Measurements from ENCODE around the gene ARSA. TPM values are rescaled to one million over a fixed set of nuclear protein-coding genes. Genes with fewer than 3 reads are reported as not detected.
A peak's percentile ranks its signal among the peaks of the same experiment; 100 is the strongest.

ARSA gene
- total and polyA plus RNA-seq, 2 of the 13 experiments (the other 11 are each of a cell fraction or from before 2014, with no cell fraction given), result 9.0 to 11.5 TPM

- TF ChIP-seq, protein P1, sequence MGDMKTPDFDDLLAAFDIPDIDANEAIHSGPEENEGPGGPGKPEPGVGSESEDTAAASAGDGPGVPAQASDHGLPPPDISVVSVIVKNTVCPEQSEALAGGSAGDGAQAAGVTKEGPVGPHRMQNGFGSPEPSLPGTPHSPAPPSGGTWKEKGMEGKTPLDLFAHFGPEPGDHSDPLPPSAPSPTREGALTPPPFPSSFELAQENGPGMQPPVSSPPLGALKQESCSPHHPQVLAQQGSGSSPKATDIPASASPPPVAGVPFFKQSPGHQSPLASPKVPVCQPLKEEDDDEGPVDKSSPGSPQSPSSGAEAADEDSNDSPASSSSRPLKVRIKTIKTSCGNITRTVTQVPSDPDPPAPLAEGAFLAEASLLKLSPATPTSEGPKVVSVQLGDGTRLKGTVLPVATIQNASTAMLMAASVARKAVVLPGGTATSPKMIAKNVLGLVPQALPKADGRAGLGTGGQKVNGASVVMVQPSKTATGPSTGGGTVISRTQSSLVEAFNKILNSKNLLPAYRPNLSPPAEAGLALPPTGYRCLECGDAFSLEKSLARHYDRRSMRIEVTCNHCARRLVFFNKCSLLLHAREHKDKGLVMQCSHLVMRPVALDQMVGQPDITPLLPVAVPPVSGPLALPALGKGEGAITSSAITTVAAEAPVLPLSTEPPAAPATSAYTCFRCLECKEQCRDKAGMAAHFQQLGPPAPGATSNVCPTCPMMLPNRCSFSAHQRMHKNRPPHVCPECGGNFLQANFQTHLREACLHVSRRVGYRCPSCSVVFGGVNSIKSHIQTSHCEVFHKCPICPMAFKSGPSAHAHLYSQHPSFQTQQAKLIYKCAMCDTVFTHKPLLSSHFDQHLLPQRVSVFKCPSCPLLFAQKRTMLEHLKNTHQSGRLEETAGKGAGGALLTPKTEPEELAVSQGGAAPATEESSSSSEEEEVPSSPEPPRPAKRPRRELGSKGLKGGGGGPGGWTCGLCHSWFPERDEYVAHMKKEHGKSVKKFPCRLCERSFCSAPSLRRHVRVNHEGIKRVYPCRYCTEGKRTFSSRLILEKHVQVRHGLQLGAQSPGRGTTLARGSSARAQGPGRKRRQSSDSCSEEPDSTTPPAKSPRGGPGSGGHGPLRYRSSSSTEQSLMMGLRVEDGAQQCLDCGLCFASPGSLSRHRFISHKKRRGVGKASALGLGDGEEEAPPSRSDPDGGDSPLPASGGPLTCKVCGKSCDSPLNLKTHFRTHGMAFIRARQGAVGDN (CRISPR knock-in tag; IDR thresholded peaks at IDR 0.05), result peak; percentile 50
- TF ChIP-seq ZNF552 (CRISPR knock-in tag; IDR thresholded peaks at IDR 0.05; ENCODE audit: borderline replicate concordance), result no peak
- TF ChIP-seq ZNF441 (CRISPR knock-in tag; IDR thresholded peaks at IDR 0.05; ENCODE audit: borderline replicate concordance), result no peak
- TF ChIP-seq ATF4 (CRISPR knock-in tag; IDR thresholded peaks at IDR 0.05), result no peak
- no peak for TF ChIP-seq ZNF33A (CRISPR knock-in tag; IDR thresholded peaks at IDR 0.05; ENCODE audit: borderline replicate concordance)
- peak; percentile 67 for TF ChIP-seq MNT (IDR thresholded peaks at IDR 0.05)
- TF ChIP-seq, protein P2, sequence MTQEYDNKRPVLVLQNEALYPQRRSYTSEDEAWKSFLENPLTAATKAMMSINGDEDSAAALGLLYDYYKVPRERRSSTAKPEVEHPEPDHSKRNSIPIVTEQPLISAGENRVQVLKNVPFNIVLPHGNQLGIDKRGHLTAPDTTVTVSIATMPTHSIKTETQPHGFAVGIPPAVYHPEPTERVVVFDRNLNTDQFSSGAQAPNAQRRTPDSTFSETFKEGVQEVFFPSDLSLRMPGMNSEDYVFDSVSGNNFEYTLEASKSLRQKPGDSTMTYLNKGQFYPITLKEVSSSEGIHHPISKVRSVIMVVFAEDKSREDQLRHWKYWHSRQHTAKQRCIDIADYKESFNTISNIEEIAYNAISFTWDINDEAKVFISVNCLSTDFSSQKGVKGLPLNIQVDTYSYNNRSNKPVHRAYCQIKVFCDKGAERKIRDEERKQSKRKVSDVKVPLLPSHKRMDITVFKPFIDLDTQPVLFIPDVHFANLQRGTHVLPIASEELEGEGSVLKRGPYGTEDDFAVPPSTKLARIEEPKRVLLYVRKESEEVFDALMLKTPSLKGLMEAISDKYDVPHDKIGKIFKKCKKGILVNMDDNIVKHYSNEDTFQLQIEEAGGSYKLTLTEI (CRISPR knock-in tag; conservative IDR thresholded peaks at IDR 0.05), result no peak
- no peak for TF ChIP-seq AGO1 (IDR thresholded peaks at IDR 0.05; ENCODE audit: low read depth, low read length, poor library complexity, severe bottlenecking)
- no peak for TF ChIP-seq LBX2 (CRISPR knock-in tag; IDR thresholded peaks at IDR 0.05; ENCODE audit: borderline replicate concordance)
- TF ChIP-seq NCOR1 (IDR thresholded peaks at IDR 0.05; ENCODE audit: borderline replicate concordance, low read length), result no peak
- peak; percentile 65 for TF ChIP-seq PHF21A (CRISPR knock-in tag; IDR thresholded peaks at IDR 0.05)
- TF ChIP-seq, protein P3, sequence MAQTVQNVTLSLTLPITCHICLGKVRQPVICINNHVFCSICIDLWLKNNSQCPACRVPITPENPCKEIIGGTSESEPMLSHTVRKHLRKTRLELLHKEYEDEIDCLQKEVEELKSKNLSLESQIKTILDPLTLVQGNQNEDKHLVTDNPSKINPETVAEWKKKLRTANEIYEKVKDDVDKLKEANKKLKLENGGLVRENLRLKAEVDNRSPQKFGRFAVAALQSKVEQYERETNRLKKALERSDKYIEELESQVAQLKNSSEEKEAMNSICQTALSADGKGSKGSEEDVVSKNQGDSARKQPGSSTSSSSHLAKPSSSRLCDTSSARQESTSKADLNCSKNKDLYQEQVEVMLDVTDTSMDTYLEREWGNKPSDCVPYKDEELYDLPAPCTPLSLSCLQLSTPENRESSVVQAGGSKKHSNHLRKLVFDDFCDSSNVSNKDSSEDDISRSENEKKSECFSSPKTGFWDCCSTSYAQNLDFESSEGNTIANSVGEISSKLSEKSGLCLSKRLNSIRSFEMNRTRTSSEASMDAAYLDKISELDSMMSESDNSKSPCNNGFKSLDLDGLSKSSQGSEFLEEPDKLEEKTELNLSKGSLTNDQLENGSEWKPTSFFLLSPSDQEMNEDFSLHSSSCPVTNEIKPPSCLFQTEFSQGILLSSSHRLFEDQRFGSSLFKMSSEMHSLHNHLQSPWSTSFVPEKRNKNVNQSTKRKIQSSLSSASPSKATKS (CRISPR knock-in tag; IDR thresholded peaks at IDR 0.05), result no peak
These were observed 7.2 kb downstream of the ARSA start (continued) for GRCh38 chr22:50620593-50621355.

All from HepG2 (cell line).